Smooth muscle cell (in vitro differentiated cells): ENCODE data around the gene RTP4. TPM values are rescaled to one million over a fixed set of nuclear protein-coding genes. Genes with fewer than 3 reads are reported as not detected.

Experiments used
- DNase-seq: peaks from one replicate; lab custom pipeline; 2025; ENCODE audit not compliant: unreplicated experiment; lab: John Stamatoyannopoulos, UW
- H2AFZ ChIP-seq: fragments of 200-600 bp; sonication (generic); 2 replicates; pipeline ENCODE4 v1.6.0; 2016; ENCODE audit warnings: antibody characterized with exemption, low read depth, mild to moderate bottlenecking
- H3F3A ChIP-seq: fragments of 200-600 bp; sonication (generic); 2 replicates; pipeline ENCODE4 v1.6.0; 2017; ENCODE audit warnings: antibody characterized with exemption, low read depth
- H3K27ac ChIP-seq: fragments of 200-600 bp; sonication (generic); 2 replicates; pipeline ENCODE4 v1.5.1; 2016; ENCODE audit warnings: low read depth, mild to moderate bottlenecking
- H3K27me3 ChIP-seq: fragments of 200-600 bp; sonication (generic); 2 replicates; pipeline ENCODE4 v1.6.1; 2016; ENCODE audit warnings: low read depth, mild to moderate bottlenecking
- H3K36me3 ChIP-seq: fragments of 200-600 bp; sonication (generic); 2 replicates; pipeline ENCODE4 v1.5.1; 2016; ENCODE audit warnings: low read depth
- H3K4me1 ChIP-seq: fragments of 200-600 bp; sonication (generic); 2 replicates; pipeline ENCODE4 v1.5.1; 2016; ENCODE audit warnings: low read depth
- H3K4me2 ChIP-seq: fragments of 200-600 bp; sonication (generic); 2 replicates; pipeline ENCODE4 v1.6.0; 2016; ENCODE audit warnings: mild to moderate bottlenecking
- H3K4me3 ChIP-seq: fragments of 200-600 bp; sonication (generic); 2 replicates; pipeline ENCODE4 v1.5.1; 2016; ENCODE audit warnings: mild to moderate bottlenecking
- H3K79me2 ChIP-seq: fragments of 200-600 bp; sonication (generic); 2 replicates; pipeline ENCODE4 v1.6.0; 2016; ENCODE audit warnings: low read depth, mild to moderate bottlenecking
- H3K9ac ChIP-seq: fragments of 200-600 bp; sonication (generic); 2 replicates; pipeline ENCODE4 v1.6.0; 2016; ENCODE audit warnings: low read depth
- H3K9me3 ChIP-seq: fragments of 200-600 bp; sonication (generic); replicated peaks from 2 replicates; pipeline ENCODE4 v1.5.1; 2016; ENCODE audit warnings: low read depth
- H4K20me1 ChIP-seq: fragments of 200-600 bp; sonication (generic); 2 replicates; pipeline ENCODE4 v1.6.0; 2016; ENCODE audit warnings: low read depth
- CTCF ChIP-seq: fragments of 200-600 bp; sonication (generic); IDR thresholded peaks from 2 replicates; pipeline ENCODE4 v1.5.1; 2017; ENCODE audit warnings: borderline replicate concordance, mild to moderate bottlenecking, antibody characterized with exemption; ENCODE audit not compliant: insufficient read depth, poor library complexity, severe bottlenecking
- WGBS: methylation state at CpG from one replicate; pipeline ENCODE4 v1.1.7; 2016; ENCODE audit warnings: low lambda C conversion rate; 5-methylcytosine and 5-hydroxymethylcytosine counted together
- polyA plus RNA-seq: library from polyadenylated mRNA; unstranded; fragments of >200 nt; fragmentation: Nextera tagmentation; extraction: Ambion mirVana; gene quantifications from 2 replicates; pipeline ENCODE4 v1.2.1, GENCODE V29; 2016
- total RNA-seq: library from RNA; depleted of rRNA; stranded (reverse); fragments of >200 nt; gene quantifications from 2 replicates; pipeline ENCODE4 v1.2.3, GENCODE V29; 2014

The RTP4 gene
- total and polyA plus RNA-seq, 2 experiments from 2014 or later = 0.53 TPM; not detected in 1

- H3K4me3 ChIP-seq = no peak overlapping the region
- no peak for TF ChIP-seq CTCF
- no peaks in the 10 kb centered on the region for H4K20me1 ChIP-seq
- no peaks in the 10 kb centered on the region for H3K9me3 ChIP-seq
- H3K27me3 ChIP-seq = no peaks in the 10 kb centered on the region
- H3K4me1 ChIP-seq = peaks cover 5% of the 10 kb centered on the region
- no peak overlapping the region for H3K27ac ChIP-seq
- no peak overlapping the region for H2AFZ ChIP-seq
- no peaks in the 10 kb centered on the region for H3F3A ChIP-seq
- no peaks in the 10 kb centered on the region for H3K36me3 ChIP-seq
- H3K9ac ChIP-seq = no peak overlapping the region
- WGBS = 61% methylated on average over 3 of the region's 3 CpGs
- no peak overlapping the region for H3K4me2 ChIP-seq
- no peaks in the 10 kb centered on the region for H3K79me2 ChIP-seq
- no peak for DNase-seq
Observed at GRCh38 chr3:187360596-187360995, 7.6 kb upstream of the RTP4 start.

- Histone ChIP-seq H2AFZ (no peak overlapping the region), H3K4me3 (no peak overlapping the region), H3K79me2 (no peaks in the 10 kb centered on the region), H4K20me1 (no peaks in the 10 kb centered on the region), H3K9ac (no peak overlapping the region), H3F3A (no peaks in the 10 kb centered on the region), H3K36me3 (no peaks in the 10 kb centered on the region), H3K9me3 (no peaks in the 10 kb centered on the region), H3K4me2 (no peak overlapping the region), H3K27ac (no peak overlapping the region), H3K4me1 (peaks cover 5% of the 10 kb centered on the region), H3K27me3 (no peaks in the 10 kb centered on the region)
- 39% methylated on average over 2 of the region's 2 CpGs for WGBS
- no peak for DNase-seq
- no peak for TF ChIP-seq CTCF
Observed at GRCh38 chr3:187361835-187362234, 6.3 kb upstream of the RTP4 start.

GRCh38 chr3:187367561-187368103 is 553 bp upstream of the RTP4 start:
- Histone ChIP-seq H2AFZ (peak overlapping the region; percentile 86), H3K4me1 (no peaks in the 10 kb centered on the region), H3K36me3 (no peaks in the 10 kb centered on the region), H3K9ac (no peak overlapping the region), H4K20me1 (no peaks in the 10 kb centered on the region), H3K79me2 (no peaks in the 10 kb centered on the region), H3K9me3 (no peaks in the 10 kb centered on the region), H3F3A (no peaks in the 10 kb centered on the region), H3K4me2 (no peak overlapping the region), H3K27ac (peak overlapping the region; percentile 27), H3K4me3 (peak overlapping the region; percentile 22), H3K27me3 (no peaks in the 10 kb centered on the region)
- no peak for DNase-seq
- TF ChIP-seq CTCF = no peak
- WGBS = 97% methylated on average over 29 of the region's 29 CpGs

- H4K20me1 ChIP-seq = no peaks in the 10 kb centered on the region
- no peaks in the 10 kb centered on the region for H3K36me3 ChIP-seq
- no peaks in the 10 kb centered on the region for H3K79me2 ChIP-seq
- H3K27ac ChIP-seq = no peak overlapping the region
- no peaks in the 10 kb centered on the region for H3K9me3 ChIP-seq
- DNase-seq = no peak
- H3F3A ChIP-seq = no peaks in the 10 kb centered on the region
- no peak for TF ChIP-seq CTCF
- H3K4me3 ChIP-seq = no peak overlapping the region
- 100% methylated on average over 1 of the region's 1 CpG for WGBS
- H3K27me3 ChIP-seq = no peaks in the 10 kb centered on the region
- no peak overlapping the region for H3K4me2 ChIP-seq
- H3K9ac ChIP-seq = no peak overlapping the region
- no peak overlapping the region for H2AFZ ChIP-seq
- H3K4me1 ChIP-seq = no peaks in the 10 kb centered on the region
Observed at GRCh38 chr3:187369089-187369447, 883 bp downstream of the RTP4 start.
